ENCODE results near the gene TOP1.
"Not testable (repeated sequence)": the region's sequence is repeated elsewhere in the genome, so short reads cannot be mapped to it uniquely, and the experiment has no call there.

TOP1 gene

GRCh38 chr20:41111578-41111951 lies 82.9 kb downstream of the TOP1 start:
- Histone ChIP-seq H4K12ac (ENCODE audit: low read depth, low read length) (no peak overlapping the region), H3K79me2 (ENCODE audit: control insufficient read depth, insufficient read depth, low read length, poor library complexity) (no peaks in the 10 kb centered on the region), H3K14ac (ENCODE audit: low read length) (no peak overlapping the region), H3K27ac (ENCODE audit: low read depth, low read length) (no peak overlapping the region), H3K4me2 (ENCODE audit: low read length) (no peak overlapping the region), H3K79me1 (ENCODE audit: low read length) (no peaks in the 10 kb centered on the region), H3K27me3 (ENCODE audit: insufficient read depth, low read length) (no peaks in the 10 kb centered on the region), H3K23ac (ENCODE audit: low read length) (no peak overlapping the region), H3K4me1 (ENCODE audit: control insufficient read depth in 1 of 2, insufficient read depth in 2 of 2, low read length in 2 of 2) (peaks cover 3 to 6% of the 10 kb centered on the region in 2 experiments), H3K18ac (ENCODE audit: low read length) (no peak overlapping the region), H2BK120ac (ENCODE audit: insufficient read depth, low read length, poor library complexity) (no peak overlapping the region), H2AFZ (ENCODE audit: insufficient read depth, low read length, poor library complexity) (no peak overlapping the region), H4K91ac (ENCODE audit: low read depth, low read length) (no peak overlapping the region), H3K36me3 (ENCODE audit: control insufficient read depth in 1 of 2, insufficient read depth in 2 of 2, low read length in 2 of 2) (peaks cover 32 to 50% of the 10 kb centered on the region in 2 experiments), H3K9ac (ENCODE audit: low read length) (no peak overlapping the region), H2BK12ac (ENCODE audit: low read length) (no peak overlapping the region), H2AK5ac (ENCODE audit: low read length) (no peak overlapping the region), H3K4me3 (ENCODE audit: low read depth, low read length) (no peak overlapping the region), H3K4ac (ENCODE audit: low read depth, low read length) (no peak overlapping the region), H2BK5ac (ENCODE audit: low read depth, low read length, poor library complexity) (no peak overlapping the region), H4K8ac (ENCODE audit: low read depth, low read length) (no peak overlapping the region), H3K9me3 (ENCODE audit: insufficient read depth, low read depth, low read length) (no peaks in the 10 kb centered on the region)
- DNase-seq: peak in 1 of 2 donors; percentile 22
- no CpG with 5 or more reads among the region's 5 CpGs for WGBS (ENCODE audit: extremely low coverage, insufficient coverage, insufficient read length)

GRCh38 chr20:41116282-41116956 lies 87.8 kb downstream of the TOP1 start:
- Histone ChIP-seq H3K4me1 (ENCODE audit: control insufficient read depth in 1 of 2, insufficient read depth in 2 of 2, low read length in 2 of 2) (no peaks in the 10 kb centered on the region), H3K18ac (ENCODE audit: low read length) (no peak overlapping the region), H3K36me3 (ENCODE audit: control insufficient read depth in 1 of 2, insufficient read depth in 2 of 2, low read length in 2 of 2) (peaks cover 35 to 63% of the 10 kb centered on the region in 2 experiments), H2AFZ (ENCODE audit: insufficient read depth, low read length, poor library complexity) (no peak overlapping the region), H3K27me3 (ENCODE audit: insufficient read depth, low read length) (no peaks in the 10 kb centered on the region), H3K4me3 (ENCODE audit: low read depth, low read length) (no peak overlapping the region), H4K91ac (ENCODE audit: low read depth, low read length) (no peak overlapping the region), H2AK5ac (ENCODE audit: low read length) (no peak overlapping the region), H3K79me2 (ENCODE audit: control insufficient read depth, insufficient read depth, low read length, poor library complexity) (no peaks in the 10 kb centered on the region), H3K23ac (ENCODE audit: low read length) (no peak overlapping the region), H3K4me2 (ENCODE audit: low read length) (no peak overlapping the region), H4K8ac (ENCODE audit: low read depth, low read length) (no peak overlapping the region), H3K9ac (ENCODE audit: low read length) (no peak overlapping the region), H3K27ac (ENCODE audit: low read depth, low read length) (no peak overlapping the region), H4K12ac (ENCODE audit: low read depth, low read length) (no peak overlapping the region), H2BK12ac (ENCODE audit: low read length) (no peak overlapping the region), H3K14ac (ENCODE audit: low read length) (no peak overlapping the region), H3K9me3 (ENCODE audit: insufficient read depth, low read depth, low read length) (no peaks in the 10 kb centered on the region), H2BK5ac (ENCODE audit: low read depth, low read length, poor library complexity) (no peak overlapping the region), H3K4ac (ENCODE audit: low read depth, low read length) (no peak overlapping the region), H2BK120ac (ENCODE audit: insufficient read depth, low read length, poor library complexity) (no peak overlapping the region), H3K79me1 (ENCODE audit: low read length) (no peaks in the 10 kb centered on the region)
- DNase-seq: no peak
- no CpG with 5 or more reads among the region's 6 CpGs for WGBS (ENCODE audit: extremely low coverage, insufficient coverage, insufficient read length)

GRCh38 chr20:41118159-41118558 lies 89.5 kb downstream of the TOP1 start:
- H4K8ac ChIP-seq (ENCODE audit: low read depth, low read length); H2AK5ac ChIP-seq (ENCODE audit: low read length); H3K79me1 ChIP-seq (ENCODE audit: low read length); H3K27me3 ChIP-seq (ENCODE audit: insufficient read depth, low read length); H3K14ac ChIP-seq (ENCODE audit: low read length); H4K91ac ChIP-seq (ENCODE audit: low read depth, low read length); H3K9me3 ChIP-seq (ENCODE audit: insufficient read depth, low read depth, low read length); H3K79me2 ChIP-seq (ENCODE audit: control insufficient read depth, insufficient read depth, low read length, poor library complexity); H3K4me1 ChIP-seq (ENCODE audit: control insufficient read depth in 1 of 2, insufficient read depth in 2 of 2, low read length in 2 of 2); H3K27ac ChIP-seq (ENCODE audit: low read depth, low read length); DNase-seq; H3K4me3 ChIP-seq (ENCODE audit: low read depth, low read length); H2BK5ac ChIP-seq (ENCODE audit: low read depth, low read length, poor library complexity); H3K18ac ChIP-seq (ENCODE audit: low read length); H3K4me2 ChIP-seq (ENCODE audit: low read length); H3K4ac ChIP-seq (ENCODE audit: low read depth, low read length); H2BK12ac ChIP-seq (ENCODE audit: low read length); H2BK120ac ChIP-seq (ENCODE audit: insufficient read depth, low read length, poor library complexity); H3K23ac ChIP-seq (ENCODE audit: low read length); H3K9ac ChIP-seq (ENCODE audit: low read length); H2AFZ ChIP-seq (ENCODE audit: insufficient read depth, low read length, poor library complexity); H4K12ac ChIP-seq (ENCODE audit: low read depth, low read length): not testable (repeated sequence)
- no CpG with 5 or more reads among the region's 6 CpGs for WGBS (ENCODE audit: extremely low coverage, insufficient coverage, insufficient read length)
- H3K36me3 ChIP-seq (ENCODE audit: control insufficient read depth in 1 of 2, insufficient read depth in 2 of 2, low read length in 2 of 2): peaks cover 35 to 70% of the 10 kb centered on the region in 2 experiments

GRCh38 chr20:41118632-41119031 lies 90.0 kb downstream of the TOP1 start:
- H4K12ac ChIP-seq (ENCODE audit: low read depth, low read length): no peak overlapping the region
- H3K4me2 ChIP-seq (ENCODE audit: low read length): no peak overlapping the region
- no peak overlapping the region for H3K27ac ChIP-seq (ENCODE audit: low read depth, low read length)
- H3K9me3 ChIP-seq (ENCODE audit: insufficient read depth, low read depth, low read length): no peaks in the 10 kb centered on the region
- H3K79me1 ChIP-seq (ENCODE audit: low read length): no peaks in the 10 kb centered on the region
- H3K79me2 ChIP-seq (ENCODE audit: control insufficient read depth, insufficient read depth, low read length, poor library complexity): no peaks in the 10 kb centered on the region
- H3K14ac ChIP-seq (ENCODE audit: low read length): no peak overlapping the region
- H3K4me1 ChIP-seq (ENCODE audit: control insufficient read depth in 1 of 2, insufficient read depth in 2 of 2, low read length in 2 of 2): no peaks in the 10 kb centered on the region
- no peaks in the 10 kb centered on the region for H3K27me3 ChIP-seq (ENCODE audit: insufficient read depth, low read length)
- H3K18ac ChIP-seq (ENCODE audit: low read length): no peak overlapping the region
- H4K91ac ChIP-seq (ENCODE audit: low read depth, low read length): no peak overlapping the region
- no peak overlapping the region for H3K9ac ChIP-seq (ENCODE audit: low read length)
- H3K4ac ChIP-seq (ENCODE audit: low read depth, low read length): no peak overlapping the region
- DNase-seq: no peak
- H2BK120ac ChIP-seq (ENCODE audit: insufficient read depth, low read length, poor library complexity): no peak overlapping the region
- H2BK12ac ChIP-seq (ENCODE audit: low read length): no peak overlapping the region
- no peak overlapping the region for H3K4me3 ChIP-seq (ENCODE audit: low read depth, low read length)
- H4K8ac ChIP-seq (ENCODE audit: low read depth, low read length): no peak overlapping the region
- H2AK5ac ChIP-seq (ENCODE audit: low read length): no peak overlapping the region
- H2AFZ ChIP-seq (ENCODE audit: insufficient read depth, low read length, poor library complexity): no peak overlapping the region
- H3K36me3 ChIP-seq (ENCODE audit: control insufficient read depth in 1 of 2, insufficient read depth in 2 of 2, low read length in 2 of 2): peaks cover 33 to 68% of the 10 kb centered on the region in 2 experiments
- H2BK5ac ChIP-seq (ENCODE audit: low read depth, low read length, poor library complexity): no peak overlapping the region
- WGBS (ENCODE audit: extremely low coverage, insufficient coverage, insufficient read length): no CpG with 5 or more reads among the region's 3 CpGs
- H3K23ac ChIP-seq (ENCODE audit: low read length): no peak overlapping the region
